Smooth muscle cell (in vitro differentiated cells): ENCODE results near the gene PCBD1. TPM values are rescaled to one million over a fixed set of nuclear protein-coding genes. Genes with fewer than 3 reads are reported as not detected.
A peak's percentile ranks its signal among the peaks of the same experiment; 100 is the strongest.

ENCODE experiments used
- DNase-seq: peaks from one replicate; lab custom pipeline; 2025; ENCODE audit not compliant: unreplicated experiment; lab: John Stamatoyannopoulos, UW
- H2AFZ ChIP-seq: fragments of 200-600 bp; sonication (generic); 2 replicates; pipeline ENCODE4 v1.6.0; 2016; ENCODE audit warnings: antibody characterized with exemption, low read depth, mild to moderate bottlenecking
- H3F3A ChIP-seq: fragments of 200-600 bp; sonication (generic); 2 replicates; pipeline ENCODE4 v1.6.0; 2017; ENCODE audit warnings: antibody characterized with exemption, low read depth
- H3K27ac ChIP-seq: fragments of 200-600 bp; sonication (generic); 2 replicates; pipeline ENCODE4 v1.5.1; 2016; ENCODE audit warnings: low read depth, mild to moderate bottlenecking
- H3K27me3 ChIP-seq: fragments of 200-600 bp; sonication (generic); 2 replicates; pipeline ENCODE4 v1.6.1; 2016; ENCODE audit warnings: low read depth, mild to moderate bottlenecking
- H3K36me3 ChIP-seq: fragments of 200-600 bp; sonication (generic); 2 replicates; pipeline ENCODE4 v1.5.1; 2016; ENCODE audit warnings: low read depth
- H3K4me1 ChIP-seq: fragments of 200-600 bp; sonication (generic); 2 replicates; pipeline ENCODE4 v1.5.1; 2016; ENCODE audit warnings: low read depth
- H3K4me2 ChIP-seq: fragments of 200-600 bp; sonication (generic); 2 replicates; pipeline ENCODE4 v1.6.0; 2016; ENCODE audit warnings: mild to moderate bottlenecking
- H3K4me3 ChIP-seq: fragments of 200-600 bp; sonication (generic); 2 replicates; pipeline ENCODE4 v1.5.1; 2016; ENCODE audit warnings: mild to moderate bottlenecking
- H3K79me2 ChIP-seq: fragments of 200-600 bp; sonication (generic); 2 replicates; pipeline ENCODE4 v1.6.0; 2016; ENCODE audit warnings: low read depth, mild to moderate bottlenecking
- H3K9ac ChIP-seq: fragments of 200-600 bp; sonication (generic); 2 replicates; pipeline ENCODE4 v1.6.0; 2016; ENCODE audit warnings: low read depth
- H3K9me3 ChIP-seq: fragments of 200-600 bp; sonication (generic); replicated peaks from 2 replicates; pipeline ENCODE4 v1.5.1; 2016; ENCODE audit warnings: low read depth
- H4K20me1 ChIP-seq: fragments of 200-600 bp; sonication (generic); 2 replicates; pipeline ENCODE4 v1.6.0; 2016; ENCODE audit warnings: low read depth
- CTCF ChIP-seq: fragments of 200-600 bp; sonication (generic); IDR thresholded peaks from 2 replicates; pipeline ENCODE4 v1.5.1; 2017; ENCODE audit warnings: borderline replicate concordance, mild to moderate bottlenecking, antibody characterized with exemption; ENCODE audit not compliant: insufficient read depth, poor library complexity, severe bottlenecking
- WGBS: methylation state at CpG from one replicate; pipeline ENCODE4 v1.1.7; 2016; ENCODE audit warnings: low lambda C conversion rate; 5-methylcytosine and 5-hydroxymethylcytosine counted together
- polyA plus RNA-seq: library from polyadenylated mRNA; unstranded; fragments of >200 nt; fragmentation: Nextera tagmentation; extraction: Ambion mirVana; gene quantifications from 2 replicates; pipeline ENCODE4 v1.2.1, GENCODE V29; 2016
- total RNA-seq: library from RNA; depleted of rRNA; stranded (reverse); fragments of >200 nt; gene quantifications from 2 replicates; pipeline ENCODE4 v1.2.3, GENCODE V29; 2014

Gene PCBD1
- total and polyA plus RNA-seq, 2 experiments from 2014 or later, result 34.7 TPM

- Histone ChIP-seq H2AFZ (no peak overlapping the region), H3K79me2 (peaks cover 28% of the 10 kb centered on the region), H3K36me3 (no peaks in the 10 kb centered on the region), H3K9me3 (no peaks in the 10 kb centered on the region), H3K4me2 (peak overlapping the region; percentile 66), H3K27ac (peak overlapping the region; percentile 74), H3K9ac (no peak overlapping the region), H4K20me1 (no peaks in the 10 kb centered on the region), H3K27me3 (no peaks in the 10 kb centered on the region), H3F3A (peaks cover 25% of the 10 kb centered on the region), H3K4me1 (peaks cover 16% of the 10 kb centered on the region), H3K4me3 (no peak overlapping the region)
- TF ChIP-seq CTCF, result no peak
- no peak for DNase-seq
- WGBS, result 47% methylated on average over 1 of the region's 1 CpG
Measured at GRCh38 chr10:70847659-70848360, 40.6 kb downstream of the PCBD1 start.

- Histone ChIP-seq H3K9me3 (no peaks in the 10 kb centered on the region), H3K4me2 (peak overlapping the region; percentile 66), H3K27ac (peak overlapping the region; percentile 74), H3K9ac (no peak overlapping the region), H3K79me2 (peaks cover 34% of the 10 kb centered on the region), H2AFZ (no peak overlapping the region), H3K4me3 (no peak overlapping the region), H3K27me3 (no peaks in the 10 kb centered on the region), H4K20me1 (no peaks in the 10 kb centered on the region), H3F3A (peaks cover 25% of the 10 kb centered on the region), H3K36me3 (no peaks in the 10 kb centered on the region), H3K4me1 (peaks cover 16% of the 10 kb centered on the region)
- no peak for DNase-seq
- WGBS, result 30% methylated on average over 2 of the region's 2 CpGs
- TF ChIP-seq CTCF, result no peak
Measured at GRCh38 chr10:70846795-70847194, 41.6 kb downstream of the PCBD1 start.

GRCh38 chr10:70845816-70846215, 42.5 kb downstream of the PCBD1 start:
- H3K27me3 ChIP-seq, result no peaks in the 10 kb centered on the region
- H3K27ac ChIP-seq, result peak overlapping the region; percentile 74
- no peak overlapping the region for H3K9ac ChIP-seq
- H3K9me3 ChIP-seq, result no peaks in the 10 kb centered on the region
- H3F3A ChIP-seq, result peaks cover 25% of the 10 kb centered on the region
- no peak for TF ChIP-seq CTCF
- H2AFZ ChIP-seq, result no peak overlapping the region
- no peaks in the 10 kb centered on the region for H4K20me1 ChIP-seq
- DNase-seq, result no peak
- peaks cover 44% of the 10 kb centered on the region for H3K79me2 ChIP-seq
- H3K4me2 ChIP-seq, result peak overlapping the region; percentile 25
- H3K36me3 ChIP-seq, result no peaks in the 10 kb centered on the region
- 39% methylated on average over 1 of the region's 1 CpG for WGBS
- H3K4me3 ChIP-seq, result no peak overlapping the region
- peaks cover 16% of the 10 kb centered on the region for H3K4me1 ChIP-seq

GRCh38 chr10:70845256-70845655, 43.1 kb downstream of the PCBD1 start:
- no peak for TF ChIP-seq CTCF

More at GRCh38 chr10:70845256-70845655, 43.1 kb downstream of the PCBD1 start:
- H3K9ac ChIP-seq, result no peak overlapping the region
- peaks cover 49% of the 10 kb centered on the region for H3K79me2 ChIP-seq
- no peaks in the 10 kb centered on the region for H3K27me3 ChIP-seq
- H4K20me1 ChIP-seq, result no peaks in the 10 kb centered on the region
- no peaks in the 10 kb centered on the region for H3K9me3 ChIP-seq
- peaks cover 25% of the 10 kb centered on the region for H3F3A ChIP-seq
- 56% methylated on average over 2 of the region's 2 CpGs for WGBS
- peak overlapping the region; percentile 74 for H3K27ac ChIP-seq
- no peak overlapping the region for H2AFZ ChIP-seq
- H3K4me3 ChIP-seq, result no peak overlapping the region
- no peak for DNase-seq
- H3K4me1 ChIP-seq, result peaks cover 16% of the 10 kb centered on the region
- H3K36me3 ChIP-seq, result no peaks in the 10 kb centered on the region
- peak overlapping the region; percentile 25 for H3K4me2 ChIP-seq
